ENCODE data around the gene RBM11. TPM values are rescaled to one million over a fixed set of nuclear protein-coding genes. Genes with fewer than 3 reads are reported as not detected.

The RBM11 gene
- total and polyA plus RNA-seq, 2 of the 8 experiments (the other 6 are each of a cell fraction or from before 2014, with no cell fraction given) = 3.9 to 10.1 TPM

- no peak overlapping the region for H3K4me3 ChIP-seq (ENCODE audit: extremely low read depth in 1 of 4, insufficient read depth in 2 of 4, low read depth in 3 of 4, low read length in 4 of 4)
- no peaks in the 10 kb centered on the region for H3K79me1 ChIP-seq (ENCODE audit: low read depth, low read length)
- H3K23me2 ChIP-seq (ENCODE audit: low read depth, low read length) = 0 out of 2 replicates have a peak, but pooled peaks cover 2% of the 10 kb centered on the region
- TF ChIP-seq JUN (IDR thresholded peaks at IDR 0.05; ENCODE audit: low read depth, low read length) (no peak), CTBP2 (IDR thresholded peaks at IDR 0.05; ENCODE audit: borderline replicate concordance, insufficient read depth, insufficient read length, low read length) (no peak), SAP30 (IDR thresholded peaks at IDR 0.05; ENCODE audit: insufficient read depth, insufficient replicate concordance, low read length) (no peak), SIN3A (conservative IDR thresholded peaks at IDR 0.05 in 1 of 2, IDR thresholded peaks at IDR 0.05 in 1 of 2; ENCODE audit: low read depth in 1 of 2, low read length in 2 of 2) (no peak), CBX8 (IDR thresholded peaks at IDR 0.05; ENCODE audit: borderline replicate concordance, low read depth, low read length) (no peak), SP1 (IDR thresholded peaks at IDR 0.05; ENCODE audit: low read depth, low read length) (no peak), CEBPB (IDR thresholded peaks at IDR 0.05; ENCODE audit: low read depth, low read length) (no peak), TEAD4 (IDR thresholded peaks at IDR 0.05; ENCODE audit: low read depth, low read length) (no peak), SIX5 (IDR thresholded peaks at IDR 0.05; ENCODE audit: low read depth, low read length) (no peak), POLR2A (IDR thresholded peaks at IDR 0.05; ENCODE audit: control extremely low read depth in 1 of 2, low read depth in 2 of 2, low read length in 2 of 2) (no peak), CREB1 (IDR thresholded peaks at IDR 0.05) (no peak), POLR2AphosphoS5 (IDR thresholded peaks at IDR 0.05; ENCODE audit: low read depth, low read length) (no peak), GTF2F1 (IDR thresholded peaks at IDR 0.05; ENCODE audit: borderline replicate concordance, low read depth, low read length) (no peak), RXRA (IDR thresholded peaks at IDR 0.05; ENCODE audit: insufficient read depth, low read depth, low read length) (no peak)
- TF ChIP-seq, protein P1, sequence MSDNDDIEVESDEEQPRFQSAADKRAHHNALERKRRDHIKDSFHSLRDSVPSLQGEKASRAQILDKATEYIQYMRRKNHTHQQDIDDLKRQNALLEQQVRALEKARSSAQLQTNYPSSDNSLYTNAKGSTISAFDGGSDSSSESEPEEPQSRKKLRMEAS (IDR thresholded peaks at IDR 0.05) = no peak
- H2BK120ac ChIP-seq (replicated peaks; ENCODE audit: low read depth, low read length) = no peak overlapping the region
- no peak overlapping the region for H2BK12ac ChIP-seq (ENCODE audit: low read depth, low read length)
- H3K23ac ChIP-seq (ENCODE audit: insufficient read length) = no peak overlapping the region
- no peaks in the 10 kb centered on the region for H3K4me1 ChIP-seq (replicated peaks in 1 of 4; ENCODE audit: control insufficient read depth in 3 of 4, insufficient read depth in 4 of 4, low read length in 3 of 4)
- H4K5ac ChIP-seq (ENCODE audit: insufficient read length, low read depth, low read length) = no peak overlapping the region
- H3K36me3 ChIP-seq (ENCODE audit: control insufficient read depth in 2 of 4, insufficient read depth in 4 of 4, low read length in 3 of 4) = no peaks in the 10 kb centered on the region
- H3K27me3 ChIP-seq (replicated peaks in 1 of 4; ENCODE audit: control insufficient read depth in 3 of 4, extremely low read depth in 1 of 4, insufficient read depth in 3 of 4, low read length in 3 of 4) = no peaks in the 10 kb centered on the region
- no peak overlapping the region for H3K9ac ChIP-seq (replicated peaks in 1 of 4; ENCODE audit: extremely low read depth in 1 of 4, low read depth in 3 of 4, low read length in 3 of 4)
- no peak overlapping the region for H4K8ac ChIP-seq (ENCODE audit: extremely low read depth, insufficient read depth, low read length)
- no peak overlapping the region for H2AFZ ChIP-seq (ENCODE audit: low read length)
- no peak overlapping the region for H3K4me2 ChIP-seq (ENCODE audit: insufficient read depth in 1 of 2, low read depth in 2 of 2, low read length in 2 of 2)
- FAIRE-seq = no peak
- no peak overlapping the region for H2BK20ac ChIP-seq (ENCODE audit: low read length)
- no peaks in the 10 kb centered on the region for H3K9me3 ChIP-seq (ENCODE audit: insufficient read depth in 2 of 2, low read depth in 1 of 2, low read length in 1 of 2)
- H2BK15ac ChIP-seq (ENCODE audit: low read length) = no peak overlapping the region
- no peak overlapping the region for H4K91ac ChIP-seq (replicated peaks; ENCODE audit: insufficient read length, low read length)
- no peak overlapping the region for H3K14ac ChIP-seq (ENCODE audit: insufficient read length)
- no peak overlapping the region for H2AK5ac ChIP-seq (ENCODE audit: low read depth, low read length)
- H2BK5ac ChIP-seq (ENCODE audit: low read depth, low read length) = no peak overlapping the region
- no peaks in the 10 kb centered on the region for H3K79me2 ChIP-seq (ENCODE audit: control insufficient read depth in 1 of 2, insufficient read depth in 2 of 2, low read length in 2 of 2)
- CTCF ChIA-PET (ENCODE audit: partially characterized antibody) = no interaction called here
- no peak overlapping the region for H3K27ac ChIP-seq (ENCODE audit: low read depth, low read length)
- no peak overlapping the region for H3K4ac ChIP-seq (replicated peaks; ENCODE audit: insufficient read length, low read depth, low read length)
- no peak overlapping the region for H3K56ac ChIP-seq (replicated peaks; ENCODE audit: insufficient read length, low read depth, low read length)
- POLR2A ChIA-PET (ENCODE audit: partially characterized antibody) = no interaction called here
- H3K18ac ChIP-seq (ENCODE audit: extremely low read depth, low read length) = no peak overlapping the region
- no peak for DNase-seq (ENCODE audit: low read depth in 1 of 2, low spot score in 2 of 2)
- no peaks in the 10 kb centered on the region for H4K20me1 ChIP-seq (replicated peaks in 1 of 2; ENCODE audit: control insufficient read depth in 1 of 2, insufficient read depth in 2 of 2, low read length in 2 of 2)
These were observed 2.8 kb upstream of the RBM11 start for GRCh38 chr21:14213164-14213563.
